ES-I3 (cell line): ENCODE results near the gene CMTM8.

Experiments
- H3K36me3 ChIP-seq: 2 replicates; pipeline ENCODE4 v1.6.1; 2013; ENCODE audit warnings: mild to moderate bottlenecking, low read length, control low read depth, moderate library complexity; ENCODE audit not compliant: insufficient read depth
- H3K4me1 ChIP-seq: 2 replicates; pipeline ENCODE4 v1.6.1; 2013; ENCODE audit warnings: mild to moderate bottlenecking, control low read depth, low read length; ENCODE audit not compliant: insufficient read depth
- H3K9ac ChIP-seq: 2 replicates; pipeline ENCODE4 v1.6.1; 2013; ENCODE audit warnings: low read depth, mild to moderate bottlenecking, low read length, moderate library complexity
- H3K9me3 ChIP-seq: 2 replicates; pipeline ENCODE4 v1.6.1; 2013; ENCODE audit warnings: mild to moderate bottlenecking, low read length, moderate library complexity; ENCODE audit not compliant: control insufficient read depth, insufficient read depth

CMTM8 gene

DNA sequence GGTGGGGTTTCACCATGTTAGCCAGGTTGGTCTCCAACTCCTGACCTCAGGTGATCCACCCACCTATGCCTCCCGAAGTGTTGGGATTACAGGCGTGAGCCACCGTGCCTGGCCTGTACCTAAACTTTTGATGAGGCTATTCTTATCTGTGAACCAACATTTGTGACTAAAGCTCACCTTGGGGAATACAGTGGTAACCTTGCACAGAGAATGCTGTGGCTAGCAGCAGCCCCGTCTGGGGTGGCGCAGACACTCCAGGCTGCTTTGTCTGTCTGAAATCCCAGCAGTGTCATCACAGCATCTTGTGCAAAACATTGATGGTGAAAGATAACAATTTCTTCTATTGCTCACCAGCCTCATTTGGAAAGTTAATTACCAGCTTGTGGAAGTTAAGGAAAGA is 58.9 kb downstream of the CMTM8 start:
- Histone ChIP-seq H3K36me3 (no peaks in the 10 kb centered on the region), H3K9ac (no peak overlapping the region), H3K9me3 (no peaks in the 10 kb centered on the region), H3K4me1 (no peaks in the 10 kb centered on the region)

GRCh38 chr3:32301426-32301825 is 62.9 kb downstream of the CMTM8 start:
- Histone ChIP-seq H3K36me3 (no peaks in the 10 kb centered on the region), H3K4me1 (peaks cover 17% of the 10 kb centered on the region), H3K9me3 (no peaks in the 10 kb centered on the region), H3K9ac (no peak overlapping the region)

DNA sequence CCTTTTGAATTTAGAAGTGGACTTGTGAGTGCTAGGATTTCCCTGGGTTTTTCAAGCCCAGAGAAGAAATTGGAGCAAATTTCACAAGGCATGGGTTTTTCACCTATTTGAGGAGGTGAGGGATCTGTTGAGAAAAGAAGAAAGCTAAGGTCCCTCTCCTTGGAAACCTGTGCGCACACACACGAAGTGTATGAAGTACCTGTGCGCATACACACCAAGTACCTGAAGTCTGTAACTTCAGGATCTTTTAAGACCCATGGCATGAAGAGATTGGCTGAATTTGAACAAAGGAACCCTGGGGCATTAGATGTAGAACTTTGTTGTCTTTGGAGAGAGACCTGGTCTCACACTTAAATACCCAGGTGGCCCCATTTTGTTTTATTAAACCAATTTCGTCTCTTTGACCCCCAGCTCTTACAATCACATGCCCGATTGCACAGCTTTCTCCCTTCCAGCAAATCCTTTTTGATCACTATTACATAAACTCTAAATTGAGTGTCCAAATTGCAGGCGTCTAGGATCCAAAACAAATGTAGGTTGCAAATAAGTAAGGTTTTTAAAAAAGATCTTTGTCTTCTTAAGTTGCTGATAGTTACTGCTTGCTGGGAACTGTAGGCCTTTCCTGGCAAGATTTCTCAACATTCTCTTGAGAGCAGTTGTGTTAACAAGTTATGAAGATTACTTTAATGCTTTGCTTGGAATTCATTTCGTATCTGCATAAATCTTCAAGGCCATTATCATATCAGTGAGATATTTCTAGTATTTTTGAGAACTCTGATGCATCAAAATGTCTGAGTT is 64.3 kb downstream of the CMTM8 start:
- Histone ChIP-seq H3K4me1 (peaks cover 21% of the 10 kb centered on the region), H3K36me3 (no peaks in the 10 kb centered on the region), H3K9me3 (no peaks in the 10 kb centered on the region), H3K9ac (no peak overlapping the region)

DNA sequence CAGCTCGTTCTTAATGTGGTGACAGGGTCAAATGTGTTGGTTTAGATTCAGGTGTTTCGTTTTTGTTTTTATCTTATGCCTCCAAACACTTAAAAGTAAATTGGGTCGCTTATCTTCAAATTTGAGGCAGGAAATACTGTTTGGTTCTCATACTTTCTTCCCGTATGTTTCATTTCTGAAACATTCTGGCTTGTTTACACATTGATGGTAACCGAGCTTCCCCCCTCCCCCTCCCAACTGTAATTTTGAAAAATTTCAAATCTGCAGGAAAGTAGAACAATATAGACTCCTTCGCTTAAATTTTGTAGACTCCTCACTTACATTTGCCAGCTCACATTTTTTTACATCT is 64.9 kb downstream of the CMTM8 start:
- Histone ChIP-seq H3K9me3 (no peaks in the 10 kb centered on the region), H3K36me3 (no peaks in the 10 kb centered on the region), H3K4me1 (peaks cover 21% of the 10 kb centered on the region), H3K9ac (no peak overlapping the region)

- H3K9me3 ChIP-seq, result no peaks in the 10 kb centered on the region
- peaks cover 21% of the 10 kb centered on the region for H3K4me1 ChIP-seq
- H3K9ac ChIP-seq, result no peak overlapping the region
- no peaks in the 10 kb centered on the region for H3K36me3 ChIP-seq
Measured at GRCh38 chr3:32303977-32304881, 65.7 kb downstream of the CMTM8 start.

DNA sequence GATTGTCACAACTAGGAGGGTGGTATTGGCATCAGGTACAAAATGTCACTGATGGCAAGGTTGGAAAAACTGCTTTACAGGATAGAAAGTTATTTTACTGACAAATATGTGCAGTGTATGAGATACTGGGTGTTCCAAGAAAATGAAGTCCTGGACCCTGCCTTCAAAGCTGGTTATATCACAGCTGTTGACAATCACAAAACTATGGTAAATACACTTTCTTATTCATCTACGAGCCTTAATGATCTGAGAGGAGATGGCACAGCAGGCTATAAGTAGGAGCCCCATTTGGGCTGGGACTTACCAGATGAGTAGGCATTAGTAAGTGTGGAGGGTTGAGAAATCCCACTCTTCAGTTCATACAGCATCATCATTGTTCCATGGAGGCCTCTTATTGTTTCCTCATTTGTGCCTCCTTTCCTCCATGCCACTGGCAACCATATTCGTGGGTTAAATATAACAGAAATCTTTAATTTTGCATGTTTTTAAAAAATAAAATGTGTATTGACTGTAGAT is 66.9 kb downstream of the CMTM8 start:
- H3K36me3 ChIP-seq, result no peaks in the 10 kb centered on the region
- peaks cover 21% of the 10 kb centered on the region for H3K4me1 ChIP-seq
- H3K9ac ChIP-seq, result no peak overlapping the region
- no peaks in the 10 kb centered on the region for H3K9me3 ChIP-seq

GRCh38 chr3:32306072-32306471 is 67.6 kb downstream of the CMTM8 start:
- Histone ChIP-seq H3K4me1 (peaks cover 22% of the 10 kb centered on the region), H3K36me3 (no peaks in the 10 kb centered on the region), H3K9ac (no peak overlapping the region), H3K9me3 (no peaks in the 10 kb centered on the region)

DNA sequence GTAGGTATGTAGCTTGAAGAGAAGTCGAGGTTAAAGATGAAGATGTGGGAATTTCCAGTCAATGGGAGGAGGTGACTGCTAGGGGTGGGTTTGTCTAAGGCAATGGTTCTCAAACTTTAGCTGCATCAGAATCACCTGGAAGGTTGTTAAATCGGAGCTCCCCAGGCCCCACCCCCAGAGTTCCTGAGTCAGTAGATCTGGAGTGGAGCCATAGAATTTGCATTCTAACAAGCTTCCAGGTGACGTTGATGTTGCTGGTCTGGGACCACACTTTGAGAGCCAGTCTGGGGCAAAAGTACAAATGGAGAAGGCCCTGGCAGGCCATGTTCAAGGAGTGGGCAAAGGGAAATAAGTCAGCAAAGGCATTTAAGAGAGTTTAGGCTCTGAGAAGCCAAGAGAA is 69.1 kb downstream of the CMTM8 start:
- Histone ChIP-seq H3K9ac (no peak overlapping the region), H3K36me3 (no peaks in the 10 kb centered on the region), H3K9me3 (no peaks in the 10 kb centered on the region), H3K4me1 (peaks cover 37% of the 10 kb centered on the region)

- no peak overlapping the region for H3K9ac ChIP-seq
- H3K9me3 ChIP-seq, result no peaks in the 10 kb centered on the region
- H3K4me1 ChIP-seq, result peaks cover 37% of the 10 kb centered on the region
- H3K36me3 ChIP-seq, result no peaks in the 10 kb centered on the region
Measured at GRCh38 chr3:32308378-32308777, 69.9 kb downstream of the CMTM8 start.

GRCh38 chr3:32309654-32310242 is 71.3 kb downstream of the CMTM8 start:
- Histone ChIP-seq H3K9me3 (no peaks in the 10 kb centered on the region), H3K36me3 (no peaks in the 10 kb centered on the region), H3K4me1 (peaks cover 33% of the 10 kb centered on the region), H3K9ac (no peak overlapping the region)

DNA sequence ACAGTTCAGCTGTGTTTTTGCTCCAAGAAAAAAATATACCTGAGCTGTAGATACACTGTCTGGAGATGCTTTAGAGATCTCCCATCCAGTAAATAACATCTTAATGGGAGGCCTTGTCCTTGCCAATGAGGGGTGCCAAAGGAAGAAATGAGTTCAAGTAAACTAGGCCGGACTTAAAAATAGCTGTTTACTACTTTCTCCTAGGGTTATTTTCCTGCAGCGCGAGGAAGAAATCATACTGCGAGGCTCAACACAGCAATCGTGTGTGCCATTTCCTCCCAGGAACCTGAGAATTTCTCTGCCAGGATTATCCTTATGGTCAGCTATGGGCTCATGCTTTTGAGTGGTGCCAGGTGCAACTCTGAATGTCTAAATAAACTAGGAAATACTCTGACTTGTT is 71.9 kb downstream of the CMTM8 start:
- Histone ChIP-seq H3K4me1 (peaks cover 32% of the 10 kb centered on the region), H3K9ac (no peak overlapping the region), H3K9me3 (no peaks in the 10 kb centered on the region), H3K36me3 (no peaks in the 10 kb centered on the region)

DNA sequence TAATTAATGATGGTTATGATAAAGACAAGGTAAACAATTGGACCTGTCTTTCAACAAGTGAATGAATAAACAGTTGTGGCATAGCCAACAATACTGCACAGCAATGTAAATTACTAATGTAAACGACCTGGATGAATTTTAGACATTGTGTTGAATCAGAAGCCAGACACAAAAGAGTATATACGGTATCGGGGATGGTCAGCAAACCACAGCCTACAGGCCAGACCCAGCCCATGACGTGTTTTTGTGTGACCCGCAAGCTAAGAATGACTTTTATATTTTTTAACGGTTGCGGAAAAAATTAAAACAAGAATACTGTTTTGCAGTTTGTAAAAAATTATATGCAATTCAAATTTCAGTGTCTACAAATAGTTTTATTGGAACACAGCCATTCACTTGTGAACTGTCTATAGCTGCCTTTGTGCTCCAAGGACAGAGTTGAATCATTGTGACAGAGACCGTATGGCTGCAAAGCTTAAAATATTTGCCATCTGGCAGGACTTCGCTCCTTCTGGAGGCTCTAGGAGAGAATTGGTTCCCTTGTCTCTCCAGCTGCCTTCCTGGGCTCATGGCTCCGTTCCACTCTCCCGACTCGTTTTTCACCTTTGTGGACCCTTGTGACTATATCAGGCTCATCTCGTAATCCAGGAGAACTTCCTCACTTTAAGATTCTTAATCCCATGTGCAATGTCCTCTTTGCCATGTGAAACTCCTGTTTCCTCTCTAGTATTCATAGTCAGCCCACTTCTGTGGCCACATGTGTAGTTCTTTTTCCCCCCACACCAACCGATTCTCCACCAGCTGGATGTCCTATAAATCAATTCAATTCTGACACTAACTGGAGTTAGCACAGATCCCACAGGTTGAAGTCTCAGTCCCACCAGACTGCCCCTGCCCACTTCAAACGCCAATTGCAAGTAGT is 72.7 kb downstream of the CMTM8 start:
- Histone ChIP-seq H3K4me1 (peaks cover 32% of the 10 kb centered on the region), H3K9me3 (no peaks in the 10 kb centered on the region), H3K36me3 (no peaks in the 10 kb centered on the region), H3K9ac (no peak overlapping the region)

- Histone ChIP-seq H3K9me3 (no peaks in the 10 kb centered on the region), H3K9ac (no peak overlapping the region), H3K36me3 (no peaks in the 10 kb centered on the region), H3K4me1 (peaks cover 32% of the 10 kb centered on the region)
Measured at GRCh38 chr3:32312251-32312650, 73.8 kb downstream of the CMTM8 start.

DNA sequence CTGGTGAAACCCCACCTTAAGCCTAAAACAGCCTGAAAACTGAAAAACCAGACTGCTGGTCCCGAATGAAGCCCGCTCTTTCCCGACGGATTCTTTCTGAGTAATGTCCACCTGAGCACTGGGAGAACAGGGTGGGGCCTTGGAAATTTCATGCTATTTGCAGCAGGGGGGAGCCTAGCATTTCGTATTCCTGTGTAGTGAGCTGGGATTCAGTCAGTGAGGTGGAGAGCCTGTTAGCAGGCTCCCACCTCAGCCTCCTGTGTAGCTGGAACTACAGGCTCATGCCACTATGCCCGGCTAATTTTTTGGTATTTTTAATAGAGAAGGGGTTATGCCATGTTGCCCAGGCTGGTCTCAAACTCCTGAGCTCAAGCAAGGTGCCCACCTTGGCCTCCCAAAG is 74.7 kb downstream of the CMTM8 start:
- no peaks in the 10 kb centered on the region for H3K36me3 ChIP-seq
- no peak overlapping the region for H3K9ac ChIP-seq
- H3K9me3 ChIP-seq, result no peaks in the 10 kb centered on the region
- H3K4me1 ChIP-seq, result peaks cover 27% of the 10 kb centered on the region
